SU-DHL-6 (cell line): ENCODE results near the gene HGFAC.

Experiments used
- EZH2phosphoT487 ChIP-seq: fragments of 200-600 bp; sonication (generic), shearing (Covaris generic); conservative IDR thresholded peaks from 2 replicates; pipeline ENCODE4 v1.6.1; 2018; ENCODE audit warnings: mild to moderate bottlenecking, antibody characterized with exemption, low read length, moderate library complexity, mixed read lengths
- TF ChIP-seq, protein P1 (sequence below): fragments of 200-600 bp; sonication (generic); IDR thresholded peaks from one replicate; pipeline ENCODE4 v1.5.1; 2017; ENCODE audit warnings: antibody characterized with exemption, mild to moderate bottlenecking, low read length, moderate library complexity; ENCODE audit not compliant: insufficient read depth, poor library complexity, severe bottlenecking

DNA sequence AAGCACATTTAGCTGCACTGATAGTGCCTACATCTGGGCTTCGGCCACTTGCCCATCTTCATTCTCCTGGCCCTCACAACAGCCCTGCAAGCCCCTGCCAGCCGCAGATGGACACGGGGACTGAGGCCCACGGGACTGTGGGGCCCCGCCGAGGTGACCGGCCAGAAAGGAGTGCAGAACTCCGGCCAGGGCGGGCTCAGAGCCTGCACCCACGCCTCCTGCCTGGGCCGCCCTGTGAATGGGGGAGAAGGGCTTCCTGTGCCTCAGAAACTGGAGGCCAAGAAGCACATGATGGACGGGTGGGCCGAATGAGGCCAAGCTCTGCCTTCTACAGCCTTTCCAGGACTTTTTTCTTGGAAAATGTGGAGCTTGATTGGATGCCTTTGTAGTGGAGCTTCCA, 35.7 kb upstream of the HGFAC start:
- TF ChIP-seq, protein P1, sequence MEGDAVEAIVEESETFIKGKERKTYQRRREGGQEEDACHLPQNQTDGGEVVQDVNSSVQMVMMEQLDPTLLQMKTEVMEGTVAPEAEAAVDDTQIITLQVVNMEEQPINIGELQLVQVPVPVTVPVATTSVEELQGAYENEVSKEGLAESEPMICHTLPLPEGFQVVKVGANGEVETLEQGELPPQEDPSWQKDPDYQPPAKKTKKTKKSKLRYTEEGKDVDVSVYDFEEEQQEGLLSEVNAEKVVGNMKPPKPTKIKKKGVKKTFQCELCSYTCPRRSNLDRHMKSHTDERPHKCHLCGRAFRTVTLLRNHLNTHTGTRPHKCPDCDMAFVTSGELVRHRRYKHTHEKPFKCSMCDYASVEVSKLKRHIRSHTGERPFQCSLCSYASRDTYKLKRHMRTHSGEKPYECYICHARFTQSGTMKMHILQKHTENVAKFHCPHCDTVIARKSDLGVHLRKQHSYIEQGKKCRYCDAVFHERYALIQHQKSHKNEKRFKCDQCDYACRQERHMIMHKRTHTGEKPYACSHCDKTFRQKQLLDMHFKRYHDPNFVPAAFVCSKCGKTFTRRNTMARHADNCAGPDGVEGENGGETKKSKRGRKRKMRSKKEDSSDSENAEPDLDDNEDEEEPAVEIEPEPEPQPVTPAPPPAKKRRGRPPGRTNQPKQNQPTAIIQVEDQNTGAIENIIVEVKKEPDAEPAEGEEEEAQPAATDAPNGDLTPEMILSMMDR: no peak
- no peak for TF ChIP-seq EZH2phosphoT487
